H1 (cell line): Measurements from ENCODE around the gene IP6K1. TPM values are rescaled to one million over a fixed set of nuclear protein-coding genes. Genes with fewer than 3 reads are reported as not detected.

Source experiments
- CTCF ChIA-PET: fragments of 300-600 bp; sonication (Branson Sonifier 250); formaldehyde crosslinking; loops from one replicate; lab custom pipeline; 2021; ENCODE audit not compliant: partially characterized antibody; lab: Charles Lee
- POLR2A ChIA-PET: fragments of 300-600 bp; sonication (Branson Sonifier 250); formaldehyde crosslinking; loops from one replicate; lab custom pipeline; 2021; ENCODE audit warnings: inconsistent platforms; ENCODE audit not compliant: partially characterized antibody; lab: Charles Lee
- DNase-seq, 2 experiments: peaks; one replicate each; pipeline versions ENCODE4 v3.0.0 to v3.0.0-alpha.2; 2010 to 2022; ENCODE audit warnings: low spot score in 2 of 2, low read depth in 1 of 2, mixed read lengths in 1 of 2
- FAIRE-seq: peaks from 2 replicates; lab custom pipeline; 2011; peaks lifted over from hg19 to GRCh38; lab: Jason Lieb, UNC
- H2AFZ ChIP-seq: 2 replicates; pipeline ENCODE4 v1.8.1; 2012; ENCODE audit warnings: low read length, inconsistent platforms
- H2AK5ac ChIP-seq: 2 replicates; pipeline ENCODE4 v1.6.1; 2013; ENCODE audit warnings: low read depth, low read length
- H2BK120ac ChIP-seq: replicated peaks from 2 replicates; pipeline ENCODE3; 2013; ENCODE audit warnings: low read depth, low read length, inconsistent platforms
- H2BK12ac ChIP-seq: 2 replicates; pipeline ENCODE4 v1.6.1; 2013; ENCODE audit warnings: low read depth, low read length
- H2BK15ac ChIP-seq: 2 replicates; pipeline ENCODE4 v1.6.1; 2013; ENCODE audit warnings: low read length
- H2BK20ac ChIP-seq: 2 replicates; pipeline ENCODE4 v1.6.1; 2013; ENCODE audit warnings: low read length
- H2BK5ac ChIP-seq: 2 replicates; pipeline ENCODE4 v1.6.1; 2013; ENCODE audit warnings: low read depth, low read length
- H3K14ac ChIP-seq: 2 replicates; pipeline ENCODE4 v1.6.1; 2013; ENCODE audit warnings: inconsistent platforms; ENCODE audit not compliant: insufficient read length
- H3K18ac ChIP-seq: 2 replicates; pipeline ENCODE4 v1.6.1; 2013; ENCODE audit warnings: low read length; ENCODE audit errors: extremely low read depth
- H3K23ac ChIP-seq: 2 replicates; pipeline ENCODE4 v1.6.1; 2013; ENCODE audit warnings: inconsistent platforms; ENCODE audit not compliant: insufficient read length
- H3K23me2 ChIP-seq: 2 replicates; pipeline ENCODE4 v1.6.1; 2013; ENCODE audit warnings: low read depth, low read length
- H3K27ac ChIP-seq: 2 replicates; pipeline ENCODE4 v1.6.1; 2011; ENCODE audit warnings: low read depth, low read length, inconsistent platforms
- H3K27me3 ChIP-seq, 4 experiments: replicated peaks in 1 of 4; 1 replicate in 1 of 4; 2 replicates in 3 of 4; pipeline versions ENCODE4 v1.6.1 to v1.8.1; 2011 to 2013; ENCODE audit warnings: low read length in 3 of 4, mild to moderate bottlenecking in 3 of 4, inconsistent platforms in 2 of 4, mixed read lengths in 2 of 4, moderate library complexity in 1 of 4; ENCODE audit not compliant: control insufficient read depth in 3 of 4, insufficient read depth in 3 of 4; ENCODE audit errors: extremely low read depth in 1 of 4
- H3K36me3 ChIP-seq, 4 experiments: 2 replicates each; pipeline versions ENCODE4 v1.6.1 to v1.8.1; 2011 to 2013; ENCODE audit warnings: mild to moderate bottlenecking in 4 of 4, low read length in 3 of 4, moderate library complexity in 2 of 4, control low read depth in 1 of 4, inconsistent platforms in 1 of 4; ENCODE audit not compliant: insufficient read depth in 4 of 4, control insufficient read depth in 2 of 4
- H3K4ac ChIP-seq: replicated peaks from 2 replicates; pipeline ENCODE3; 2013; ENCODE audit warnings: low read length, low read depth, mixed read lengths, inconsistent platforms; ENCODE audit not compliant: insufficient read length
- H3K4me1 ChIP-seq, 4 experiments: replicated peaks in 1 of 4; 1 replicate in 1 of 4; 2 replicates in 3 of 4; pipeline versions ENCODE4 v1.6.1 to v1.8.1; 2011 to 2013; ENCODE audit warnings: low read length in 3 of 4, inconsistent platforms in 2 of 4, mixed read lengths in 1 of 4; ENCODE audit not compliant: insufficient read depth in 4 of 4, control insufficient read depth in 3 of 4
- H3K4me2 ChIP-seq, 2 experiments: 2 replicates each; pipeline versions ENCODE4 v1.6.1 to v1.8.1; 2011 to 2013; ENCODE audit warnings: low read depth in 2 of 2, low read length in 2 of 2, control low read depth in 1 of 2, inconsistent platforms in 1 of 2, mild to moderate bottlenecking in 1 of 2; ENCODE audit not compliant: insufficient read depth in 1 of 2
- H3K4me3 ChIP-seq, 4 experiments: fragments of 200-600, 300-600 bp in 1 of 4; sonication (generic), shearing (Covaris generic), sonication (Bioruptor Twin) in 1 of 4; 2 replicates each; pipeline versions ENCODE4 v1.5.1 to v1.8.1; 2011 to 2016; ENCODE audit warnings: low read length in 4 of 4, low read depth in 3 of 4, control low read depth in 2 of 4, inconsistent platforms in 2 of 4, mild to moderate bottlenecking in 2 of 4, mixed read lengths in 1 of 4, moderate library complexity in 1 of 4; ENCODE audit not compliant: insufficient read depth in 2 of 4; ENCODE audit errors: extremely low read depth in 1 of 4
- H3K56ac ChIP-seq: replicated peaks from 2 replicates; pipeline ENCODE3; 2013; ENCODE audit warnings: low read depth, mild to moderate bottlenecking, mixed read lengths, low read length, inconsistent platforms; ENCODE audit not compliant: insufficient read length
- H3K79me1 ChIP-seq: 2 replicates; pipeline ENCODE4 v1.6.1; 2013; ENCODE audit warnings: low read depth, low read length, control low read depth
- H3K79me2 ChIP-seq, 2 experiments: 2 replicates each; pipeline versions ENCODE4 v1.6.1 to v1.8.1; 2012 to 2013; ENCODE audit warnings: low read length in 2 of 2, mild to moderate bottlenecking in 2 of 2, inconsistent platforms in 1 of 2; ENCODE audit not compliant: insufficient read depth in 2 of 2, control insufficient read depth in 1 of 2
- H3K9ac ChIP-seq, 4 experiments: replicated peaks in 1 of 4; 1 replicate in 1 of 4; 2 replicates in 3 of 4; pipeline versions ENCODE4 v1.6.1 to v1.8.1; 2011 to 2013; ENCODE audit warnings: low read depth in 3 of 4, low read length in 3 of 4, control low read depth in 2 of 4, mild to moderate bottlenecking in 2 of 4, moderate library complexity in 2 of 4, inconsistent platforms in 1 of 4; ENCODE audit errors: extremely low read depth in 1 of 4
- H3K9me3 ChIP-seq, 2 experiments: 2 replicates each; pipeline versions ENCODE4 v1.6.1 to v1.8.1; 2012 to 2013; ENCODE audit warnings: mild to moderate bottlenecking in 2 of 2, moderate library complexity in 2 of 2, control low read depth in 1 of 2, inconsistent platforms in 1 of 2, low read depth in 1 of 2, low read length in 1 of 2, mixed read lengths in 1 of 2; ENCODE audit not compliant: insufficient read depth in 2 of 2
- H4K20me1 ChIP-seq, 2 experiments: replicated peaks in 1 of 2; 2 replicates each; pipeline versions ENCODE3 to v1.8.1; 2011 to 2013; ENCODE audit warnings: inconsistent platforms in 2 of 2, low read length in 2 of 2, mild to moderate bottlenecking in 1 of 2; ENCODE audit not compliant: insufficient read depth in 2 of 2, control insufficient read depth in 1 of 2
- H4K5ac ChIP-seq: 2 replicates; pipeline ENCODE4 v1.6.1; 2013; ENCODE audit warnings: low read length, low read depth, mixed read lengths, inconsistent platforms; ENCODE audit not compliant: insufficient read length
- H4K8ac ChIP-seq: 2 replicates; pipeline ENCODE4 v1.8.0; 2013; ENCODE audit warnings: mild to moderate bottlenecking, moderate library complexity, low read length, inconsistent platforms; ENCODE audit not compliant: insufficient read depth; ENCODE audit errors: extremely low read depth
- H4K91ac ChIP-seq: replicated peaks from 2 replicates; pipeline ENCODE3; 2013; ENCODE audit warnings: low read length, mixed read lengths, inconsistent platforms; ENCODE audit not compliant: insufficient read length
- CTCF ChIP-seq, 3 experiments: IDR thresholded peaks; 1 replicate in 2 of 3; 2 replicates in 1 of 3; pipeline versions ENCODE4 v1.5.1 to v1.6.1; 2011; ENCODE audit warnings: low read length in 3 of 3, mild to moderate bottlenecking in 3 of 3, inconsistent platforms in 2 of 3, low read depth in 1 of 3, moderate library complexity in 1 of 3; ENCODE audit not compliant: insufficient read depth in 1 of 3; ENCODE audit errors: control extremely low read depth in 1 of 3
- JUN ChIP-seq: IDR thresholded peaks from 2 replicates; pipeline ENCODE4 v1.6.1; 2011; ENCODE audit warnings: low read depth, mild to moderate bottlenecking, improper control_type of control experiment, low read length
- KDM1A ChIP-seq: fragments of 200-600, 300-600 bp; sonication (generic); IDR thresholded peaks from 2 replicates; pipeline ENCODE4 v1.7.1; 2016; ENCODE audit warnings: mild to moderate bottlenecking, low read length, borderline replicate concordance
- KDM4A ChIP-seq: IDR thresholded peaks from one replicate; pipeline ENCODE4 v1.7.1; 2012; ENCODE audit warnings: low read depth, mild to moderate bottlenecking, moderate library complexity, low read length, inconsistent platforms; ENCODE audit not compliant: severe bottlenecking
- SIN3A ChIP-seq, 2 experiments: IDR thresholded peaks in 1 of 2; conservative IDR thresholded peaks in 1 of 2; 2 replicates each; pipeline ENCODE4 v1.6.1; 2011 to 2012; ENCODE audit warnings: low read length in 2 of 2, improper control_type of control experiment in 1 of 2, low read depth in 1 of 2, mild to moderate bottlenecking in 1 of 2
- TEAD4 ChIP-seq: IDR thresholded peaks from 2 replicates; pipeline ENCODE4 v1.6.1; 2012; ENCODE audit warnings: low read depth, low read length, inconsistent platforms, mixed read lengths
- WGBS, 2 experiments: shearing (Covaris generic) in 1 of 2; methylation state at CpG; one replicate each; pipeline versions ENCODE4 v1.1.6 to v1.1.7; 2013 to 2015; ENCODE audit warnings: low lambda C conversion rate in 2 of 2, mixed read lengths in 2 of 2, inconsistent platforms in 1 of 2, low coverage in 1 of 2, missing lambda C conversion rate in 1 of 2; ENCODE audit not compliant: insufficient replicate concordance in 2 of 2, insufficient coverage in 1 of 2, insufficient read length in 1 of 2; ENCODE audit errors: extremely low coverage in 1 of 2, missing lambda C conversion rate in 1 of 2; 5-methylcytosine and 5-hydroxymethylcytosine counted together
- polyA plus RNA-seq, 7 experiments: library from polyadenylated mRNA; depleted of rRNA in 3 of 7; stranded (reverse) in 5 of 7; unstranded in 2 of 7; fragments of >200 nt in 5 of 7; fragments of 200-250 nt in 2 of 7; gene quantifications; 1 replicate in 5 of 7; 2 replicates in 1 of 7; 4 replicates in 1 of 7; pipeline versions ENCODE4 v1.2.1 to v1.2.3, GENCODE V29; 2011 to 2013; ENCODE audit warnings: missing spikeins in 2 of 7, mixed read lengths in 2 of 7
- total RNA-seq: library from RNA; stranded (reverse); fragmentation: NEBNext Ultra II Directional; extraction: Animal tissue kit (Norgen Biotek cat#: 25700); gene quantifications from 2 replicates; pipeline ENCODE4 v1.2.1, GENCODE V29; 2021

IP6K1 gene
- total and polyA plus RNA-seq, 2 of the 8 experiments (the other 6 are each of a cell fraction or from before 2014, with no cell fraction given): 31.5 to 35.2 TPM

DNA sequence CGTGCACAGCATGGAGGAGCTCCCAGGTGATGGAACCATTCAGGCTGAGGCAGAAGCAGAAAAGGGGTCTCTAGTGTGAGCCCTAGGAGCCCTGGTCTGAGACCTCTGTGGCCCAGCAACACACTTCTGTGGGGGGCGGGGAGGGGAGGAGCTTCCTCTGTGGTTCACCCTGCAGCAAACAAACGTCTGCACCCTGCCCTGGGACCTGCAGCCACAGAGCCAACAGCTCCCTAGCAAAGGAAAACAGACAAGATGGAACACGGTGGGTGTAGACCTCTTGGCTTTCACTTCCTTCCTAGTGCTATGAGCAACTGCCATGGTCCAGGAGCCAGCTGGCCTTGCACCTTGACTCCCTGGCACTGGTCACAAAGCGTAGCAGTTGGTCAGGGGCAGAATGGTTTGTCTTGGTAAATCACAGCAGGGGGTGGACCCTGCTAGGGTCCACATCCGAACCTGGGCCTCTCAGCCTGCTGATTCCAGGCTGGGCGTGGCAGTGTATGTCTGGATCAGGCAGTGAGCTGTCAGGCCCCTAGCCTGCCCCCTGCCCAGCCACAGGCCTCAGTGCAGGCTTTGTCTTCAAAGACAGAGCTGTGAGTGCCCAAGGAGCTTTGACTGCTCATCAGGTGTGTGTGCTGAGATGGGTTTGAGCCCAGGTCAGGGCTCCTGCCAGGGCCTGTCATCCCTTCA lies 73.6 kb downstream of the IP6K1 start:
- no peak overlapping the region for H2BK120ac ChIP-seq
- H4K91ac ChIP-seq: no peak overlapping the region
- FAIRE-seq: no peak
- no peaks in the 10 kb centered on the region for H3K9me3 ChIP-seq
- no peak overlapping the region for H3K18ac ChIP-seq
- no peak overlapping the region for H2BK20ac ChIP-seq
- H2BK15ac ChIP-seq: no peak overlapping the region
- H3K23ac ChIP-seq: no peak overlapping the region
- H3K9ac ChIP-seq: no peak overlapping the region; a peak in 1 of 7 replicates
- H3K23me2 ChIP-seq: no peaks in the 10 kb centered on the region; the same call in 1 of the 2 replicates
- H4K20me1 ChIP-seq: peaks cover 0 to 4% of the 10 kb centered on the region in 2 experiments
- ChIA-PET CTCF (interaction anchor here (0.6 to 3.7 kb wide), 8 partner anchors 11 to 126 kb away, joined by 3 to 55 read pairs (median 4); no protein-coding TSS in a partner anchor), POLR2A (interaction anchor here (0.6 to 3.8 kb wide), 9 partner anchors 9 to 218 kb away, joined by 3 to 41 read pairs (median 3); partner anchors contain the start of genes AMIGO3 and GMPPB)
- H3K4me1 ChIP-seq: peaks cover 0 to 3% (median 0%) of the 10 kb centered on the region in 4 experiments; a peak in 2 of 7 replicates
- no peak overlapping the region for H3K4ac ChIP-seq
- H3K56ac ChIP-seq: no peak overlapping the region
- no peak overlapping the region for H2BK5ac ChIP-seq
- no peak overlapping the region for H3K4me3 ChIP-seq
- no peaks in the 10 kb centered on the region for H3K79me1 ChIP-seq
- no peaks in the 10 kb centered on the region; a peak in 1 of 8 replicates for H3K36me3 ChIP-seq
- H3K4me2 ChIP-seq: no peak overlapping the region
- TF ChIP-seq CTCF (IDR thresholded peaks at IDR 0.05; ENCODE audit: control extremely low read depth in 1 of 3, insufficient read depth in 1 of 3, low read depth in 1 of 3, low read length in 3 of 3) (peak in 1 of 3 experiments; percentile 4; a peak in 1 of 4 replicates), TEAD4 (no peak), SIN3A (conservative IDR thresholded peaks at IDR 0.05 in 1 of 2, IDR thresholded peaks at IDR 0.05 in 1 of 2; ENCODE audit: low read depth in 1 of 2, low read length in 2 of 2) (0 out of 4 replicates have a peak, but pooled peaks of 1 of the 2 experiments have one; percentile 20), JUN (no peak), KDM1A (no peak), KDM4A (no peak)
- DNase-seq: no peak
- no peak overlapping the region for H4K5ac ChIP-seq
- no peak overlapping the region for H2BK12ac ChIP-seq
- H3K27me3 ChIP-seq: no peaks in the 10 kb centered on the region
- H3K14ac ChIP-seq: no peak overlapping the region
- WGBS, 2 experiments: 91% methylated on average over 7 of the region's 7 CpGs; no CpG with 5 or more reads in 1 of the 2 experiments
- H3K27ac ChIP-seq: peak overlapping the region; percentile 1; the same call in 1 of the 2 replicates
- no peaks in the 10 kb centered on the region for H3K79me2 ChIP-seq
- H4K8ac ChIP-seq: no peak overlapping the region
- no peak overlapping the region for H2AFZ ChIP-seq
- no peak overlapping the region for H2AK5ac ChIP-seq
